A549 (cell line): Measurements from ENCODE around the gene RBM14.

Experiments used
- CTCF ChIP-seq: fragments of >200 bp; sonication (Bioruptor Twin); formaldehyde crosslinking; IDR thresholded peaks from 3 replicates; pipeline ENCODE4 v1.5.1; 2016
- EP300 ChIP-seq, 2 experiments: fragments of >200 bp; sonication (Bioruptor Twin); formaldehyde crosslinking; IDR thresholded peaks; 2 replicates in 1 of 2; 3 replicates in 1 of 2; pipeline ENCODE4 v1.6.1; 2016 to 2017
- POLR2A ChIP-seq: IDR thresholded peaks from 2 replicates; pipeline ENCODE4 v1.6.1; 2012; ENCODE audit warnings: mild to moderate bottlenecking, low read length
- RAD21 ChIP-seq, 2 experiments: fragments of >200 bp in 1 of 2; sonication (Bioruptor Twin) in 1 of 2; formaldehyde crosslinking in 1 of 2; IDR thresholded peaks in 1 of 2; conservative IDR thresholded peaks in 1 of 2; 2 replicates in 1 of 2; 3 replicates in 1 of 2; pipeline ENCODE4 v1.6.1; 2012 to 2018; ENCODE audit warnings: inconsistent platforms in 1 of 2
- TF ChIP-seq, protein P1 (sequence below): fragments of 450-650 bp; IDR thresholded peaks from 2 replicates; pipeline ENCODE4 v1.6.1; 2014; ENCODE audit warnings: antibody characterized with exemption

DNA sequence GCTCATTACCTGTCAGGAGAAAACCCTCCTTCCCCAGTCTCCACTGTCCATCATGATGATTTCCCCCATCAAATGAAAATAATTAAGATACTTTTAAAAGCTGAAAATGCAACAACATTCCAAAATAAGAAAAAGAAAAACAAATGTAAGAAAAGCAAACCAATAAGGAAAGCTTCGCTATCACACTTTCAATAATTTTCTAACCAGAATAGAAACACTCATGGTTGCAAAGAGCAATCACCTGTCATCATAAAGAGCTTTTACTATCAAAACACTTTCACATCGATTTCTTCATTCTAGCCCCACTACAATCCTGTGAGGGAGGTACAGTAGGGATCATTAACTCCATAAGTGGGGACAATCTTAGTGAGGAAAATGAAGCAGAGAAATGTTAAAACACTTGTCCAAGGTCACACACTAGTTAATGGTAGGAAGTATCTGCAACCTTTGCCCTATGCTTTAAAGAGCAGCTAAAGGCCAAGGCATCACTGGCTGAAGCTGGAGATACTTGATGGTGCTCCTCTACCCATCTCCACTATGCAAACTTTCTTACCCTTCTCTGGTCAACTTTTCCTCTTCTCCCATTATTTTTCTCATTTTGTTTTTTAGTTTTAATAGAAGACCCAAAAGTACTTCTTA, 58.7 kb downstream of the RBM14 start:
- no peak for TF ChIP-seq POLR2A
- TF ChIP-seq CTCF, result no peak
- no peak for TF ChIP-seq EP300 (IDR thresholded peaks at IDR 0.05)
- no peak for TF ChIP-seq RAD21 (conservative IDR thresholded peaks at IDR 0.05 in 1 of 2, IDR thresholded peaks at IDR 0.05 in 1 of 2)
- TF ChIP-seq, protein P1, sequence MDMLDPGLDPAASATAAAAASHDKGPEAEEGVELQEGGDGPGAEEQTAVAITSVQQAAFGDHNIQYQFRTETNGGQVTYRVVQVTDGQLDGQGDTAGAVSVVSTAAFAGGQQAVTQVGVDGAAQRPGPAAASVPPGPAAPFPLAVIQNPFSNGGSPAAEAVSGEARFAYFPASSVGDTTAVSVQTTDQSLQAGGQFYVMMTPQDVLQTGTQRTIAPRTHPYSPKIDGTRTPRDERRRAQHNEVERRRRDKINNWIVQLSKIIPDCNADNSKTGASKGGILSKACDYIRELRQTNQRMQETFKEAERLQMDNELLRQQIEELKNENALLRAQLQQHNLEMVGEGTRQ, result no peak
